Osteoblast (primary cell): ENCODE data around the gene VAV3. TPM values are rescaled to one million over a fixed set of nuclear protein-coding genes. Genes with fewer than 3 reads are reported as not detected.

Experiments
- DNase-seq: peaks from one replicate; pipeline ENCODE4 v3.0.0; 2011; ENCODE audit warnings: low spot score, mixed read lengths; ENCODE audit not compliant: insufficient read length; ENCODE audit errors: missing footprints
- H2AFZ ChIP-seq: 2 replicates; pipeline ENCODE4 v1.6.0; 2011; ENCODE audit warnings: mild to moderate bottlenecking, low read length
- H3K27ac ChIP-seq: 2 replicates; pipeline ENCODE4 v1.5.1; 2011; ENCODE audit warnings: mild to moderate bottlenecking, low read depth, low read length, moderate library complexity
- H3K27me3 ChIP-seq: 2 replicates; pipeline ENCODE4 v1.6.0; 2012; ENCODE audit warnings: mild to moderate bottlenecking, control low read depth, inconsistent platforms, low read length, moderate library complexity; ENCODE audit not compliant: insufficient read depth
- H3K36me3 ChIP-seq: 2 replicates; pipeline ENCODE4 v1.5.1; 2011; ENCODE audit warnings: mild to moderate bottlenecking, low read length, control low read depth, moderate library complexity; ENCODE audit not compliant: insufficient read depth
- H3K4me1 ChIP-seq: 2 replicates; pipeline ENCODE4 v1.5.1; 2011; ENCODE audit warnings: mild to moderate bottlenecking, low read length, control low read depth, moderate library complexity; ENCODE audit not compliant: insufficient read depth
- H3K4me2 ChIP-seq: 2 replicates; pipeline ENCODE4 v1.6.0; 2011; ENCODE audit warnings: mild to moderate bottlenecking, low read length; ENCODE audit not compliant: insufficient read depth
- H3K4me3 ChIP-seq: fragments of 200-600 bp; sonication (generic); 3 replicates; pipeline ENCODE4 v1.5.1; 2012; ENCODE audit warnings: mild to moderate bottlenecking, low read length, inconsistent platforms; ENCODE audit not compliant: insufficient read depth
- H3K79me2 ChIP-seq: 2 replicates; pipeline ENCODE4 v1.6.0; 2012; ENCODE audit warnings: mild to moderate bottlenecking, low read length, control low read depth, inconsistent platforms; ENCODE audit not compliant: insufficient read depth
- H3K9me3 ChIP-seq: 2 replicates; pipeline ENCODE4 v1.5.1; 2011; ENCODE audit warnings: low read depth, low read length, control low read depth
- H4K20me1 ChIP-seq: 2 replicates; pipeline ENCODE4 v1.6.0; 2012; ENCODE audit warnings: mild to moderate bottlenecking, low read length, control low read depth; ENCODE audit not compliant: insufficient read depth
- total RNA-seq: library from RNA; depleted of rRNA; stranded (reverse); fragments of >200 nt; gene quantifications from 2 replicates; pipeline ENCODE4 v1.2.3, GENCODE V29; 2012
- TF ChIP-seq, protein P1 (sequence below): IDR thresholded peaks from 2 replicates; pipeline ENCODE4 v1.5.1; 2011; ENCODE audit warnings: mild to moderate bottlenecking, low read depth, low read length, moderate library complexity; ENCODE audit errors: extremely low read depth

VAV3 gene
- total RNA-seq, 1 donor, result 0.72 TPM

- no peak for DNase-seq
- no peaks in the 10 kb centered on the region for H3K4me1 ChIP-seq
- no peaks in the 10 kb centered on the region for H3K9me3 ChIP-seq
- H2AFZ ChIP-seq, result no peak overlapping the region
- no peak overlapping the region for H3K4me3 ChIP-seq
- H3K79me2 ChIP-seq, result no peaks in the 10 kb centered on the region
- H3K4me2 ChIP-seq, result no peak overlapping the region
- no peak overlapping the region for H3K27ac ChIP-seq
- H3K36me3 ChIP-seq, result no peaks in the 10 kb centered on the region
- H4K20me1 ChIP-seq, result no peaks in the 10 kb centered on the region
- H3K27me3 ChIP-seq, result no peaks in the 10 kb centered on the region
- TF ChIP-seq, protein P1, sequence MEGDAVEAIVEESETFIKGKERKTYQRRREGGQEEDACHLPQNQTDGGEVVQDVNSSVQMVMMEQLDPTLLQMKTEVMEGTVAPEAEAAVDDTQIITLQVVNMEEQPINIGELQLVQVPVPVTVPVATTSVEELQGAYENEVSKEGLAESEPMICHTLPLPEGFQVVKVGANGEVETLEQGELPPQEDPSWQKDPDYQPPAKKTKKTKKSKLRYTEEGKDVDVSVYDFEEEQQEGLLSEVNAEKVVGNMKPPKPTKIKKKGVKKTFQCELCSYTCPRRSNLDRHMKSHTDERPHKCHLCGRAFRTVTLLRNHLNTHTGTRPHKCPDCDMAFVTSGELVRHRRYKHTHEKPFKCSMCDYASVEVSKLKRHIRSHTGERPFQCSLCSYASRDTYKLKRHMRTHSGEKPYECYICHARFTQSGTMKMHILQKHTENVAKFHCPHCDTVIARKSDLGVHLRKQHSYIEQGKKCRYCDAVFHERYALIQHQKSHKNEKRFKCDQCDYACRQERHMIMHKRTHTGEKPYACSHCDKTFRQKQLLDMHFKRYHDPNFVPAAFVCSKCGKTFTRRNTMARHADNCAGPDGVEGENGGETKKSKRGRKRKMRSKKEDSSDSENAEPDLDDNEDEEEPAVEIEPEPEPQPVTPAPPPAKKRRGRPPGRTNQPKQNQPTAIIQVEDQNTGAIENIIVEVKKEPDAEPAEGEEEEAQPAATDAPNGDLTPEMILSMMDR, result no peak
These were observed 419.9 kb downstream of the VAV3 start for GRCh38 chr1:107545056-107545577.

- Histone ChIP-seq H4K20me1 (no peaks in the 10 kb centered on the region), H3K4me2 (no peak overlapping the region), H3K27ac (no peak overlapping the region), H3K36me3 (no peaks in the 10 kb centered on the region), H3K4me1 (no peaks in the 10 kb centered on the region), H2AFZ (no peak overlapping the region), H3K9me3 (no peaks in the 10 kb centered on the region), H3K4me3 (no peak overlapping the region), H3K79me2 (no peaks in the 10 kb centered on the region), H3K27me3 (no peaks in the 10 kb centered on the region)
- TF ChIP-seq, protein P1, result no peak
- DNase-seq, result no peak
These were observed 420.7 kb downstream of the VAV3 start for GRCh38 chr1:107544285-107544684.

- TF ChIP-seq, protein P1, result no peak
These were observed 423.6 kb downstream of the VAV3 start for GRCh38 chr1:107541412-107541811.

DNA sequence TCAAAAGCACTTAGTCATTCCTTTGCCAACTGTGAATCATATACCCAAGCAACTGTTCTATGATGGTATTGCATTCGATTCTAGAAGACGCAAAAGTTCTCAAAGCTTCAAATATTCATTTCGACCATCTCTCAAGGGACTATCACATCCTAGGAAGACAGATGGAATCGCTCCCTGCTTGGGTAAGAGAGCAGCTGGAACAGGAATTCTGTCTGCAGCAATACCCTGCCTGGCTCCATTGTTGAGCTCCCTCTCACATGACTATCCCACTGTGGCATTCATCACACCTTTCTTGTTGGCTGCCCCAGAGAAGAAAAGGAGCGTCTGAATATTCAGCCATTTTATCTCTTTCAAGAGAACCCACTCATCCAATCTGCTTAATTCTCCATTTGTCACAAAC, 426.5 kb downstream of the VAV3 start:
- H3K27ac ChIP-seq, result no peak overlapping the region
- TF ChIP-seq, protein P1, result no peak
- no peaks in the 10 kb centered on the region for H3K27me3 ChIP-seq
- H3K79me2 ChIP-seq, result no peaks in the 10 kb centered on the region
- no peaks in the 10 kb centered on the region for H4K20me1 ChIP-seq
- no peak overlapping the region for H2AFZ ChIP-seq
- H3K4me2 ChIP-seq, result no peak overlapping the region
- DNase-seq, result no peak
- no peaks in the 10 kb centered on the region for H3K4me1 ChIP-seq
- H3K9me3 ChIP-seq, result no peaks in the 10 kb centered on the region
- no peaks in the 10 kb centered on the region for H3K36me3 ChIP-seq
- H3K4me3 ChIP-seq, result no peak overlapping the region

More at GRCh38 chr1:107541412-107541811, 423.6 kb downstream of the VAV3 start:
- Histone ChIP-seq H3K9me3 (no peaks in the 10 kb centered on the region), H3K4me2 (no peak overlapping the region), H3K4me1 (no peaks in the 10 kb centered on the region), H3K79me2 (no peaks in the 10 kb centered on the region), H3K27ac (no peak overlapping the region), H3K36me3 (no peaks in the 10 kb centered on the region), H3K4me3 (no peak overlapping the region), H3K27me3 (no peaks in the 10 kb centered on the region), H4K20me1 (no peaks in the 10 kb centered on the region), H2AFZ (no peak overlapping the region)
- no peak for DNase-seq
